CD4-positive, alpha-beta T cell treated with Interleukin-17A for 4 hours (primary cell): ENCODE results near the gene PTPRJ.
A peak's percentile ranks its signal among the peaks of the same experiment; 100 is the strongest.
"Not testable (repeated sequence)": the region's sequence is repeated elsewhere in the genome, so short reads cannot be mapped to it uniquely, and the experiment has no call there.

Experiments used
- DNase-seq: peaks from one replicate; pipeline ENCODE4 v3.0.0-alpha.2; 2020; ENCODE audit warnings: mixed read lengths

Gene PTPRJ

GRCh38 chr11:47980088-47980906 is at the start of gene PTPRJ:
TSS of gene PTPRJ (plus strand) at chr11:47980559. CDS start at chr11:47980913, 354 bp downstream.
- DNase-seq: peak; percentile 73

GRCh38 chr11:47932544-47932943 is 47.8 kb upstream of the PTPRJ start:
- DNase-seq: no peak

GRCh38 chr11:47933797-47934196 is 46.6 kb upstream of the PTPRJ start:
- DNase-seq: not testable (repeated sequence)

GRCh38 chr11:47938791-47939560 is 41.4 kb upstream of the PTPRJ start:
- DNase-seq: no peak

- no peak for DNase-seq
Measured at GRCh38 chr11:47940904-47941649, 39.3 kb upstream of the PTPRJ start.

GRCh38 chr11:47941907-47942558 is 38.3 kb upstream of the PTPRJ start:
- DNase-seq: no peak

GRCh38 chr11:47943721-47944586 is 36.4 kb upstream of the PTPRJ start:
- no peak for DNase-seq

GRCh38 chr11:47944632-47945031 is 35.7 kb upstream of the PTPRJ start:
- no peak for DNase-seq

- DNase-seq: peak; percentile 38
Measured at GRCh38 chr11:47946682-47947559, 33.4 kb upstream of the PTPRJ start.

- DNase-seq: no peak
Measured at GRCh38 chr11:47948137-47948536, 32.2 kb upstream of the PTPRJ start.

- DNase-seq: not testable (repeated sequence)
Measured at GRCh38 chr11:47949001-47949675, 31.2 kb upstream of the PTPRJ start.

GRCh38 chr11:47950396-47950795 is 30.0 kb upstream of the PTPRJ start:
- peak; percentile 72 for DNase-seq

- not testable (repeated sequence) for DNase-seq
Measured at GRCh38 chr11:47951504-47951903, 28.9 kb upstream of the PTPRJ start.

GRCh38 chr11:47955061-47955755 is 25.2 kb upstream of the PTPRJ start:
- DNase-seq: no peak

- no peak for DNase-seq
Measured at GRCh38 chr11:47960015-47960414, 20.3 kb upstream of the PTPRJ start.

GRCh38 chr11:47961383-47961782 is 19.0 kb upstream of the PTPRJ start:
- no peak for DNase-seq

- no peak for DNase-seq
Measured at GRCh38 chr11:47964546-47964945, 15.8 kb upstream of the PTPRJ start.

GRCh38 chr11:47967577-47968525 is 12.5 kb upstream of the PTPRJ start:
- DNase-seq: no peak
